H9 (cell line): ENCODE measurements around the gene AMD1. TPM values are rescaled to one million over a fixed set of nuclear protein-coding genes. Genes with fewer than 3 reads are reported as not detected.

Source experiments
- DNase-seq: peaks from one replicate; pipeline ENCODE4 v3.0.0-alpha.2; 2017
- H2AFZ ChIP-seq: one replicate; pipeline ENCODE4 v1.6.1; 2013; ENCODE audit warnings: mild to moderate bottlenecking, low read length, control low read depth, moderate library complexity
- H2AK5ac ChIP-seq: 2 replicates; pipeline ENCODE4 v1.6.1; 2013; ENCODE audit warnings: low read length, control low read depth, mixed read lengths; ENCODE audit not compliant: insufficient read length
- H2BK120ac ChIP-seq: one replicate; pipeline ENCODE4 v1.6.1; 2013; ENCODE audit warnings: low read depth, mild to moderate bottlenecking, low read length, control low read depth, inconsistent platforms; ENCODE audit not compliant: poor library complexity, severe bottlenecking
- H2BK12ac ChIP-seq: 2 replicates; pipeline ENCODE4 v1.6.1; 2013; ENCODE audit warnings: low read length, control low read depth, mixed read lengths, low read depth; ENCODE audit not compliant: insufficient read length
- H2BK15ac ChIP-seq: 2 replicates; pipeline ENCODE4 v1.6.1; 2013; ENCODE audit warnings: low read depth, low read length, control low read depth
- H2BK20ac ChIP-seq: one replicate; pipeline ENCODE4 v1.6.1; 2013; ENCODE audit warnings: low read depth, mild to moderate bottlenecking, low read length, control low read depth, inconsistent platforms; ENCODE audit not compliant: poor library complexity, severe bottlenecking
- H2BK5ac ChIP-seq: 2 replicates; pipeline ENCODE4 v1.6.1; 2013; ENCODE audit warnings: low read length, control low read depth, mixed read lengths; ENCODE audit not compliant: insufficient read length
- H3K14ac ChIP-seq: 2 replicates; pipeline ENCODE4 v1.6.1; 2013; ENCODE audit warnings: low read length, control low read depth; ENCODE audit not compliant: insufficient read depth
- H3K18ac ChIP-seq: 2 replicates; pipeline ENCODE4 v1.6.1; 2013; ENCODE audit warnings: low read depth, mild to moderate bottlenecking, mixed read lengths, low read length, control low read depth; ENCODE audit not compliant: insufficient read length
- H3K23ac ChIP-seq: 2 replicates; pipeline ENCODE4 v1.6.1; 2013; ENCODE audit warnings: low read length, control low read depth, mixed read lengths, low read depth; ENCODE audit not compliant: insufficient read length
- H3K23me2 ChIP-seq: 2 replicates; pipeline ENCODE4 v1.6.1; 2013; ENCODE audit warnings: low read depth, mild to moderate bottlenecking, mixed read lengths, low read length, control low read depth; ENCODE audit not compliant: insufficient read length, poor library complexity, severe bottlenecking
- H3K27ac ChIP-seq: 2 replicates; pipeline ENCODE4 v1.5.1; 2013; ENCODE audit warnings: low read length, control low read depth, mixed read lengths, low read depth; ENCODE audit not compliant: insufficient read length
- H3K27me3 ChIP-seq: 2 replicates; pipeline ENCODE4 v1.6.1; 2013; ENCODE audit warnings: low read length, control low read depth, inconsistent platforms; ENCODE audit not compliant: insufficient read depth
- H3K4ac ChIP-seq: 2 replicates; pipeline ENCODE4 v1.6.1; 2013; ENCODE audit warnings: low read depth, mild to moderate bottlenecking, control low read depth, inconsistent platforms, low read length, moderate library complexity
- H3K4me1 ChIP-seq: 2 replicates; pipeline ENCODE4 v1.6.1; 2013; ENCODE audit warnings: low read length, control low read depth, inconsistent platforms; ENCODE audit not compliant: insufficient read depth
- H3K4me2 ChIP-seq: 2 replicates; pipeline ENCODE4 v1.6.1; 2013; ENCODE audit warnings: low read length, control low read depth, mixed read lengths; ENCODE audit not compliant: insufficient read length, insufficient read depth
- H3K56ac ChIP-seq: 2 replicates; pipeline ENCODE4 v1.6.1; 2013; ENCODE audit warnings: low read depth, mild to moderate bottlenecking, mixed read lengths, low read length, control low read depth; ENCODE audit not compliant: insufficient read length
- H3K79me1 ChIP-seq: 2 replicates; pipeline ENCODE4 v1.6.1; 2013; ENCODE audit warnings: low read depth, mild to moderate bottlenecking, moderate library complexity, low read length, control low read depth, inconsistent platforms; ENCODE audit not compliant: insufficient read depth, poor library complexity, severe bottlenecking
- H3K79me2 ChIP-seq: 2 replicates; pipeline ENCODE4 v1.6.1; 2013; ENCODE audit warnings: low read length, control low read depth, inconsistent platforms; ENCODE audit not compliant: insufficient read depth
- H3K9ac ChIP-seq: 2 replicates; pipeline ENCODE4 v1.6.1; 2013; ENCODE audit warnings: low read length, control low read depth, mixed read lengths; ENCODE audit not compliant: insufficient read length; ENCODE audit errors: extremely low read depth
- H3K9me3 ChIP-seq: one replicate; pipeline ENCODE4 v1.6.1; 2013; ENCODE audit warnings: low read depth, low read length, inconsistent platforms; ENCODE audit not compliant: control insufficient read depth
- H3T11ph ChIP-seq: one replicate; pipeline ENCODE4 v1.6.1; 2013; ENCODE audit warnings: mild to moderate bottlenecking, low read length, control low read depth, inconsistent platforms
- H4K20me1 ChIP-seq: one replicate; pipeline ENCODE4 v1.6.1; 2013; ENCODE audit not compliant: control insufficient read depth, insufficient read length, insufficient read depth
- H4K5ac ChIP-seq: 2 replicates; pipeline ENCODE4 v1.6.1; 2013; ENCODE audit warnings: low read depth, mild to moderate bottlenecking, mixed read lengths, low read length, control low read depth; ENCODE audit not compliant: insufficient read length
- H4K8ac ChIP-seq: replicated peaks from 2 replicates; pipeline ENCODE4 v1.6.1; 2013; ENCODE audit warnings: low read length, control low read depth, mixed read lengths, low read depth; ENCODE audit not compliant: insufficient read length
- H4K91ac ChIP-seq: 2 replicates; pipeline ENCODE4 v1.6.1; 2013; ENCODE audit warnings: low read depth, mild to moderate bottlenecking, moderate library complexity, mixed read lengths, low read length, control low read depth; ENCODE audit not compliant: insufficient read length
- H3K27ac Mint-ChIP-seq, 3 experiments: 2 replicates in 2 of 3; 3 replicates in 1 of 3; pipeline ENCODE4 v1.8.0; 2020 to 2021; ENCODE audit warnings: mixed read lengths in 3 of 3, mild to moderate bottlenecking in 1 of 3, moderate library complexity in 1 of 3
- H3K27me3 Mint-ChIP-seq: 2 replicates; pipeline ENCODE4 v1.8.0; 2021; ENCODE audit warnings: low read depth, mild to moderate bottlenecking, moderate library complexity, mixed read lengths
- H3K36me3 Mint-ChIP-seq, 3 experiments: 2 replicates in 2 of 3; 3 replicates in 1 of 3; pipeline ENCODE4 v1.8.0; 2020 to 2021; ENCODE audit warnings: low read depth in 3 of 3, mixed read lengths in 3 of 3; ENCODE audit not compliant: insufficient read depth in 1 of 3
- H3K4me1 Mint-ChIP-seq, 2 experiments: 2 replicates each; pipeline ENCODE4 v1.8.0; 2020; ENCODE audit warnings: mixed read lengths in 2 of 2
- H3K4me3 Mint-ChIP-seq, 2 experiments: 2 replicates in 1 of 2; 3 replicates in 1 of 2; pipeline ENCODE4 v1.8.0; 2020 to 2021; ENCODE audit warnings: mild to moderate bottlenecking in 2 of 2, mixed read lengths in 2 of 2, moderate library complexity in 1 of 2
- H3K9me3 Mint-ChIP-seq, 2 experiments: 2 replicates in 1 of 2; 3 replicates in 1 of 2; pipeline ENCODE4 v1.8.0; 2020; ENCODE audit warnings: mild to moderate bottlenecking in 2 of 2, mixed read lengths in 2 of 2, moderate library complexity in 1 of 2
- WGBS: extraction: QIAGEN DNeasy Blood & Tissue Kit; methylation state at CpG from one replicate; pipeline ENCODE4 v1.1.7; 2013; ENCODE audit warnings: missing lambda C conversion rate, low lambda C conversion rate, mixed read lengths; ENCODE audit not compliant: insufficient read length; ENCODE audit errors: extremely low coverage; 5-methylcytosine and 5-hydroxymethylcytosine counted together
- total RNA-seq: library from RNA; stranded (reverse); gene quantifications from 2 replicates; pipeline ENCODE4 v1.2.1, GENCODE V29; 2021
- TF ChIP-seq, protein P1 (sequence below): fragments of 200-600 bp; sonication (generic); conservative IDR thresholded peaks from 3 replicates; pipeline ENCODE4 v1.8.0; 2021; ENCODE audit warnings: antibody characterized with exemption, mild to moderate bottlenecking

AMD1 gene
- total RNA-seq, 1 experiment from 2014 or later = 162 TPM

DNA sequence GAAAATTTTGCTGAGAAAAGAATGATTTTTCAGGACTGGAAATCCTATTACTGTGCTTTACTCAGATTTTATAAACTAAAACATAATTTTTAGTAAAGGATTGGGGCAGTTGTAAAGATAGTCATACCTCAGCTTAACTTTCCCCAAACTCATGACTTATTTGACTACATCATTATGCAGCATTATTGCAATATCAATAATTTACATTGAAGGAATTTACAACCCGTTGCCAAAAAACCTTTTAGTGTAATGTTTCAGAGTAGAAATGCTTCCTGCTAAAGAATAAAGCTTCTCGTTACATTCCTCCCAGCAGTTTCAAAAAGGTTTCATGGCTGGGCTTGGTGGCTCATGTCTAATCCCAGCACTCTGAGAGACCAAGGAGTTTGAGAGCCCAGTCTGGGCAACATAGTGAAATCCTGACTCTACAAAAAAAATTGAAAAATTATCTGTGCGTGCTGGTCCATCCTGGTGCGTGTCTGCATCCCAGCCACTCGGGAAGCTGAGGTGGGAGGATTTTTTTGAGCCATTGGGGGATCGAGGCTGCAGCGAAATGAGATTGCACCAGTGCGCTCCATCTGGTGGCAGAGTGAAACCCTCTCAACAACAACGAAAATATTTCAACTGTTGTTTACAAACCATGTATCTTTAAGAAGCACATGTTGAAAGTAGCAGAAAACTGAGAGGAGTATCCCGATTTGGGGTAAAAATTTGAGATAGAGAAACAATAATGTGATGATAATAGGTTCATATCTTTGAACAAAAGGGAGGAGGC lies 4.4 kb downstream of the AMD1 start:
- Histone ChIP-seq H4K8ac (no peak overlapping the region), H3K79me2 (peaks cover 91% of the 10 kb centered on the region), H4K5ac (no peak overlapping the region), H3K18ac (no peak overlapping the region), H3T11ph (no peak overlapping the region), H3K27ac (no peak overlapping the region), H3K14ac (no peak overlapping the region), H2BK12ac (no peak overlapping the region), H3K23ac (no peak overlapping the region), H4K20me1 (no peaks in the 10 kb centered on the region), H2AFZ (no peak overlapping the region), H3K4ac (no peak overlapping the region), H2AK5ac (no peak overlapping the region), H3K56ac (no peak overlapping the region), H3K27me3 (no peaks in the 10 kb centered on the region), H2BK20ac (no peak overlapping the region), H2BK15ac (no peak overlapping the region), H2BK5ac (no peak overlapping the region), H3K9me3 (no peaks in the 10 kb centered on the region), H4K91ac (no peak overlapping the region), H3K4me2 (peak overlapping the region; percentile 92), H3K23me2 (peaks cover 4% of the 10 kb centered on the region), H3K4me1 (no peaks in the 10 kb centered on the region; the same call in none of the 2 replicates), H3K79me1 (no peaks in the 10 kb centered on the region), H3K9ac (no peak overlapping the region), H2BK120ac (no peak overlapping the region)
- H3K4me3 Mint-ChIP-seq = peak overlapping the region; percentile 89 to 97
- peak overlapping the region in 2 of 3 experiments; percentile 71 to 94; a peak in 4 of 7 replicates for H3K27ac Mint-ChIP-seq
- DNase-seq = no peak
- peaks cover 2 to 8% of the 10 kb centered on the region in 2 experiments; a peak in 4 of 5 replicates for H3K9me3 Mint-ChIP-seq
- H3K27me3 Mint-ChIP-seq = peaks cover 3% of the 10 kb centered on the region; the same call in 1 of the 2 replicates
- H3K36me3 Mint-ChIP-seq = peaks cover 14 to 21% (median 17%) of the 10 kb centered on the region in 3 experiments
- peaks cover 53 to 61% of the 10 kb centered on the region in 2 experiments for H3K4me1 Mint-ChIP-seq
- TF ChIP-seq, protein P1, sequence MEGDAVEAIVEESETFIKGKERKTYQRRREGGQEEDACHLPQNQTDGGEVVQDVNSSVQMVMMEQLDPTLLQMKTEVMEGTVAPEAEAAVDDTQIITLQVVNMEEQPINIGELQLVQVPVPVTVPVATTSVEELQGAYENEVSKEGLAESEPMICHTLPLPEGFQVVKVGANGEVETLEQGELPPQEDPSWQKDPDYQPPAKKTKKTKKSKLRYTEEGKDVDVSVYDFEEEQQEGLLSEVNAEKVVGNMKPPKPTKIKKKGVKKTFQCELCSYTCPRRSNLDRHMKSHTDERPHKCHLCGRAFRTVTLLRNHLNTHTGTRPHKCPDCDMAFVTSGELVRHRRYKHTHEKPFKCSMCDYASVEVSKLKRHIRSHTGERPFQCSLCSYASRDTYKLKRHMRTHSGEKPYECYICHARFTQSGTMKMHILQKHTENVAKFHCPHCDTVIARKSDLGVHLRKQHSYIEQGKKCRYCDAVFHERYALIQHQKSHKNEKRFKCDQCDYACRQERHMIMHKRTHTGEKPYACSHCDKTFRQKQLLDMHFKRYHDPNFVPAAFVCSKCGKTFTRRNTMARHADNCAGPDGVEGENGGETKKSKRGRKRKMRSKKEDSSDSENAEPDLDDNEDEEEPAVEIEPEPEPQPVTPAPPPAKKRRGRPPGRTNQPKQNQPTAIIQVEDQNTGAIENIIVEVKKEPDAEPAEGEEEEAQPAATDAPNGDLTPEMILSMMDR = peak; percentile 70
- WGBS = no CpG with 5 or more reads among the region's 10 CpGs
